Testis (tissue), 2 donors: ENCODE measurements around the gene FBXO34.

Source experiments
- CTCF ChIP-seq, 3 experiments: fragments of 450-650 bp in 2 of 3; fragments of 200-600 bp in 1 of 3; sonication (generic) in 1 of 3; IDR thresholded peaks; one replicate each; pipeline ENCODE4 v1.5.1; 2016 to 2019; ENCODE audit warnings: antibody characterized with exemption in 3 of 3, mild to moderate bottlenecking in 2 of 3, moderate library complexity in 1 of 3
- POLR2A ChIP-seq: fragments of 450-650 bp; IDR thresholded peaks from one replicate; pipeline ENCODE4 v1.6.1; 2017; ENCODE audit warnings: antibody characterized with exemption, mild to moderate bottlenecking, moderate library complexity

GRCh38 chr14:55276736-55277135 lies 5.5 kb downstream of the FBXO34 start:
- no peak for TF ChIP-seq POLR2A
- no peak for TF ChIP-seq CTCF (IDR thresholded peaks at IDR 0.05)
